ENCODE data around the gene AKR1D1. TPM values are rescaled to one million over a fixed set of nuclear protein-coding genes. Genes with fewer than 3 reads are reported as not detected.

Gene AKR1D1
- total RNA-seq, result 0.08 TPM in 1 of 2 replicates, not detected in the other

DNA sequence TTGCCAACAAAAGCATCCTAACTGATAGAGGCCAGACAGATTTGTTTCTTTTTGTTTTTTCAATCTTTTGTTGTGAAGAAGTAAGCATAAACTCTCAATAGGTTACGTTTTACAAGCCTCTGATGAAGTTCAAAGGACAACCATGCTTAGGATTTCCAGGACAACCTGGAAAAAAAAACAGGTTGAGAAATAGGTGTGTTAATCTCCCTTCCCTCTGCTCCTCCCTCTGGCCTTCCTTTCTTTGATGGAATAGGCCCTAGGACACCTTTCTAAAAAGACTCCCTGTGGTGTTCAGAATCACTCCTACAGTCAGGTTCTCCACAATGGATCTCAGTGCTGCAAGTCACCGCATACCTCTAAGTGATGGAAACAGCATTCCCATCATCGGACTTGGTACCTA is at the start of gene AKR1D1:
Gene AKR1D1, plus strand, starts transcription at position 264 of the 400 bp plus-strand sequence. Its CDS starts 60 bp downstream, at position 324.
- TF ChIP-seq, protein P1, sequence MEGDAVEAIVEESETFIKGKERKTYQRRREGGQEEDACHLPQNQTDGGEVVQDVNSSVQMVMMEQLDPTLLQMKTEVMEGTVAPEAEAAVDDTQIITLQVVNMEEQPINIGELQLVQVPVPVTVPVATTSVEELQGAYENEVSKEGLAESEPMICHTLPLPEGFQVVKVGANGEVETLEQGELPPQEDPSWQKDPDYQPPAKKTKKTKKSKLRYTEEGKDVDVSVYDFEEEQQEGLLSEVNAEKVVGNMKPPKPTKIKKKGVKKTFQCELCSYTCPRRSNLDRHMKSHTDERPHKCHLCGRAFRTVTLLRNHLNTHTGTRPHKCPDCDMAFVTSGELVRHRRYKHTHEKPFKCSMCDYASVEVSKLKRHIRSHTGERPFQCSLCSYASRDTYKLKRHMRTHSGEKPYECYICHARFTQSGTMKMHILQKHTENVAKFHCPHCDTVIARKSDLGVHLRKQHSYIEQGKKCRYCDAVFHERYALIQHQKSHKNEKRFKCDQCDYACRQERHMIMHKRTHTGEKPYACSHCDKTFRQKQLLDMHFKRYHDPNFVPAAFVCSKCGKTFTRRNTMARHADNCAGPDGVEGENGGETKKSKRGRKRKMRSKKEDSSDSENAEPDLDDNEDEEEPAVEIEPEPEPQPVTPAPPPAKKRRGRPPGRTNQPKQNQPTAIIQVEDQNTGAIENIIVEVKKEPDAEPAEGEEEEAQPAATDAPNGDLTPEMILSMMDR (IDR thresholded peaks at IDR 0.05; ENCODE audit: insufficient read depth, low read length, poor library complexity, severe bottlenecking), result no peak
- no peak for DNase-seq (ENCODE audit: low read depth)
- Histone ChIP-seq H3K27me3 (ENCODE audit: control insufficient read depth, insufficient read depth, low read length) (no peaks in the 10 kb centered on the region), H3K4me3 (ENCODE audit: low read depth, low read length) (no peak within 1 kb of the TSS), H3K36me3 (ENCODE audit: control insufficient read depth, insufficient read depth, low read length) (no peaks in the 10 kb centered on the region)

DNA sequence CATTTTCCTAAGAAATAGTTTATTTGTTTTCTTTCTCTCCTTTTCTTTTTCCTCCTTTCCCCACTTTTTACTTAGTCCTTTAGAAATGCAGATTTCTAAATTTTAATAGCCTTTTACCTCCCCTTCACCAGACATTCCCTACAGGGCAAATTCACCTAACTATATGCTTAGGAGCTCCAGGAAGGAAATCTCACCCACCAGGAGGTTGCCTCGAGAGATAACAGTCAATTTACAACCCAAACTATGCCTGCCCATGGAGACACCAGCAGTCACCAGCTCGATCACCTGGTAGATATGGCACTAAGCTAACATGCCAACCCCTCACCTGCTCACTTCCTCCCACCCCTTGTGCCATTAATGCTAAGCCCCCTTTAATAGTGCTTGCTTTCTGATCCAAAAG is 49.2 kb upstream of the AKR1D1 start:
- Histone ChIP-seq H3K27me3 (ENCODE audit: control insufficient read depth, insufficient read depth, low read length) (no peaks in the 10 kb centered on the region), H3K4me3 (ENCODE audit: low read depth, low read length) (no peak overlapping the region), H3K36me3 (ENCODE audit: control insufficient read depth, insufficient read depth, low read length) (no peaks in the 10 kb centered on the region)
- no peak for DNase-seq (ENCODE audit: low read depth)
- TF ChIP-seq, protein P1 (IDR thresholded peaks at IDR 0.05; ENCODE audit: insufficient read depth, low read length, poor library complexity, severe bottlenecking), result no peak

- DNase-seq (ENCODE audit: low read depth), result no peak
- Histone ChIP-seq H3K27me3 (ENCODE audit: control insufficient read depth, insufficient read depth, low read length) (no peaks in the 10 kb centered on the region), H3K4me3 (ENCODE audit: low read depth, low read length) (no peak overlapping the region), H3K36me3 (ENCODE audit: control insufficient read depth, insufficient read depth, low read length) (no peaks in the 10 kb centered on the region)
- TF ChIP-seq, protein P1 (IDR thresholded peaks at IDR 0.05; ENCODE audit: insufficient read depth, low read length, poor library complexity, severe bottlenecking), result no peak
Measured at GRCh38 chr7:138029126-138029525, 47.1 kb upstream of the AKR1D1 start.

DNA sequence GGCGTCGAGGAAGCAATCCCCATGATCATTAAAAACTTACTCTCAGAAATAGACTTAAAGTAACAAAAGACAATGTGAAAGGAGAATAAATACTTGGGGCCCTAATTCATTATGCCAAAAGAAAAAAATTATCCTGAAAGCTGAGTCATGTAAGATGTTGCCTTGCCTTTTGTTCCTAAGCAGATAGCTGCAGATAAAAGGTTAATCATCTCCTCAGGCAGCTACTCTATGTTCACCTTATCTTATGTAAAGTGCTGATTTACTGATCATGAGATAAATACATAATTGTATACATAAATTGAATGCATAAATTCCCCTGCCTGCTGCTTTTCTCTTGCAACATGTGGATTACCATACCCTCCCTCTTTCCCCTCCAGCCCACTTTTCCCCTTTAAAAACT is 46.3 kb upstream of the AKR1D1 start:
- no peak overlapping the region for H3K4me3 ChIP-seq (ENCODE audit: low read depth, low read length)
- DNase-seq (ENCODE audit: low read depth), result no peak
- H3K36me3 ChIP-seq (ENCODE audit: control insufficient read depth, insufficient read depth, low read length), result no peaks in the 10 kb centered on the region
- no peaks in the 10 kb centered on the region for H3K27me3 ChIP-seq (ENCODE audit: control insufficient read depth, insufficient read depth, low read length)
- TF ChIP-seq, protein P1 (IDR thresholded peaks at IDR 0.05; ENCODE audit: insufficient read depth, low read length, poor library complexity, severe bottlenecking), result no peak

DNA sequence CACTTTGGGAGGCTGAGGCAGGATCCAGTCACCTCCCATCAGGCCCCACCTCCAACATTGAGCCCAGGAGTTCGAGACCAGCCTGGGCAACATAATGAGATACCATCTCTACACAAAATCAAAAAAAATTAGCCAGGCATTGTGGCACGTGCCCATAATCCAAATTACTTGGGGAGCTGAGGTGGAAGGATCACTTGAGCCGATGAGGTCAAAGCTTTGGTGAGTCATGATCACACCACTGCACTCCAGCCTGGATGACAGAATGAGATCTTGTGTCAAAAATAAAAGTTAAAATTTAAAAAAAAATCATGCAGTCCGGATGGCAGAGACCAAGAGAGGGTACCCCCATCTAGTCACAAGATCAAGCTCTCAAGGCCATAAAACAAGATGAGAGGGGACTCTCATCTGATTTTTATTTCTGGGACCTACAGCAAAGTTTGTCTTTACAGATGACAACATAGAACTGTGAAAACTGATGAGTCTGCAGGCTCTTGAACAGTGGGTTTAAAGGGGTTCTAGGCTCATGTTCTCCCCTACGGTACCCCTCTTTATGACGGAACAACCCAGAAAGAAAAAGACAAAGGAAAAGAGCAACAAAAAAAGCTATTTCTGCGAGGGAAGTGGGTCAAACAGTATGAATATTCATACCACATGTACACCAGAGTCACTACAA is 45.4 kb upstream of the AKR1D1 start:
- DNase-seq (ENCODE audit: low read depth), result no peak
- no peaks in the 10 kb centered on the region for H3K27me3 ChIP-seq (ENCODE audit: control insufficient read depth, insufficient read depth, low read length)

More for the DNA sequence above, 45.4 kb upstream of the AKR1D1 start:
- Histone ChIP-seq H3K4me3 (ENCODE audit: low read depth, low read length) (no peak overlapping the region), H3K36me3 (ENCODE audit: control insufficient read depth, insufficient read depth, low read length) (no peaks in the 10 kb centered on the region)
- TF ChIP-seq, protein P1 (IDR thresholded peaks at IDR 0.05; ENCODE audit: insufficient read depth, low read length, poor library complexity, severe bottlenecking), result no peak
